Smooth muscle cell (in vitro differentiated cells): Measurements from ENCODE around the gene KAT5. TPM values are rescaled to one million over a fixed set of nuclear protein-coding genes. Genes with fewer than 3 reads are reported as not detected.

Experiments used
- DNase-seq: peaks from one replicate; lab custom pipeline; 2025; ENCODE audit not compliant: unreplicated experiment; lab: John Stamatoyannopoulos, UW
- H2AFZ ChIP-seq: fragments of 200-600 bp; sonication (generic); 2 replicates; pipeline ENCODE4 v1.6.0; 2016; ENCODE audit warnings: antibody characterized with exemption, low read depth, mild to moderate bottlenecking
- H3F3A ChIP-seq: fragments of 200-600 bp; sonication (generic); 2 replicates; pipeline ENCODE4 v1.6.0; 2017; ENCODE audit warnings: antibody characterized with exemption, low read depth
- H3K27ac ChIP-seq: fragments of 200-600 bp; sonication (generic); 2 replicates; pipeline ENCODE4 v1.5.1; 2016; ENCODE audit warnings: low read depth, mild to moderate bottlenecking
- H3K27me3 ChIP-seq: fragments of 200-600 bp; sonication (generic); 2 replicates; pipeline ENCODE4 v1.6.1; 2016; ENCODE audit warnings: low read depth, mild to moderate bottlenecking
- H3K36me3 ChIP-seq: fragments of 200-600 bp; sonication (generic); 2 replicates; pipeline ENCODE4 v1.5.1; 2016; ENCODE audit warnings: low read depth
- H3K4me1 ChIP-seq: fragments of 200-600 bp; sonication (generic); 2 replicates; pipeline ENCODE4 v1.5.1; 2016; ENCODE audit warnings: low read depth
- H3K4me2 ChIP-seq: fragments of 200-600 bp; sonication (generic); 2 replicates; pipeline ENCODE4 v1.6.0; 2016; ENCODE audit warnings: mild to moderate bottlenecking
- H3K4me3 ChIP-seq: fragments of 200-600 bp; sonication (generic); 2 replicates; pipeline ENCODE4 v1.5.1; 2016; ENCODE audit warnings: mild to moderate bottlenecking
- H3K79me2 ChIP-seq: fragments of 200-600 bp; sonication (generic); 2 replicates; pipeline ENCODE4 v1.6.0; 2016; ENCODE audit warnings: low read depth, mild to moderate bottlenecking
- H3K9ac ChIP-seq: fragments of 200-600 bp; sonication (generic); 2 replicates; pipeline ENCODE4 v1.6.0; 2016; ENCODE audit warnings: low read depth
- H3K9me3 ChIP-seq: fragments of 200-600 bp; sonication (generic); replicated peaks from 2 replicates; pipeline ENCODE4 v1.5.1; 2016; ENCODE audit warnings: low read depth
- H4K20me1 ChIP-seq: fragments of 200-600 bp; sonication (generic); 2 replicates; pipeline ENCODE4 v1.6.0; 2016; ENCODE audit warnings: low read depth
- WGBS: methylation state at CpG from one replicate; pipeline ENCODE4 v1.1.7; 2016; ENCODE audit warnings: low lambda C conversion rate; 5-methylcytosine and 5-hydroxymethylcytosine counted together
- polyA plus RNA-seq: library from polyadenylated mRNA; unstranded; fragments of >200 nt; fragmentation: Nextera tagmentation; extraction: Ambion mirVana; gene quantifications from 2 replicates; pipeline ENCODE4 v1.2.1, GENCODE V29; 2016
- total RNA-seq: library from RNA; depleted of rRNA; stranded (reverse); fragments of >200 nt; gene quantifications from 2 replicates; pipeline ENCODE4 v1.2.3, GENCODE V29; 2014
- TF ChIP-seq, protein P1 (sequence below): fragments of 200-600 bp; sonication (generic); IDR thresholded peaks from 2 replicates; pipeline ENCODE4 v1.5.1; 2017; ENCODE audit warnings: borderline replicate concordance, mild to moderate bottlenecking, antibody characterized with exemption; ENCODE audit not compliant: insufficient read depth, poor library complexity, severe bottlenecking

Gene KAT5
- total and polyA plus RNA-seq, 2 experiments from 2014 or later, result 37.0 to 38.8 TPM

DNA sequence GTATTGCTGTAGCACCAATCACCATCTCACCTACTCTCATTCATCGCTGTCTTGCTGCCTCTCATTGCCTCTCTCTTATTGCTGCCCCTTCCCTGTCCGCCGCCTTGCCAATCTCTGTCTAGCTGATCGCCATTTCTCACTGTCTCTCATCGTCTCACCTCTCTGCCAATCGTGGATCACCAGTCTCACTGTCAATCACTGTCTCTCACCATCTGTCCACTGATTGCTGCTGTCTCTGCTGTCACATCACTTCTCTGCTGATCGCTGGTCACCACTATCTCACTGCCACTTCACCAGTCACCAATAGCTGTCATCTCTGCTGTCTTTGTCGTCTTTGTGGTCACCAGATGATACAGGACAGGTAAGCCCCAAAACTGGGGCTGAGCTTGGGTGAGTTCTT lies 29.1 kb downstream of the KAT5 start:
- H3K4me1 ChIP-seq, result no peaks in the 10 kb centered on the region
- no peak overlapping the region for H3K9ac ChIP-seq
- no peaks in the 10 kb centered on the region for H3F3A ChIP-seq
- no peak overlapping the region for H2AFZ ChIP-seq
- WGBS, result 84% methylated on average over 8 of the region's 8 CpGs
- no peak overlapping the region for H3K4me3 ChIP-seq
- DNase-seq, result no peak
- H3K27ac ChIP-seq, result no peak overlapping the region
- H3K27me3 ChIP-seq, result no peaks in the 10 kb centered on the region
- no peak overlapping the region for H3K4me2 ChIP-seq
- H3K36me3 ChIP-seq, result no peaks in the 10 kb centered on the region
- H3K9me3 ChIP-seq, result no peaks in the 10 kb centered on the region
- TF ChIP-seq, protein P1, sequence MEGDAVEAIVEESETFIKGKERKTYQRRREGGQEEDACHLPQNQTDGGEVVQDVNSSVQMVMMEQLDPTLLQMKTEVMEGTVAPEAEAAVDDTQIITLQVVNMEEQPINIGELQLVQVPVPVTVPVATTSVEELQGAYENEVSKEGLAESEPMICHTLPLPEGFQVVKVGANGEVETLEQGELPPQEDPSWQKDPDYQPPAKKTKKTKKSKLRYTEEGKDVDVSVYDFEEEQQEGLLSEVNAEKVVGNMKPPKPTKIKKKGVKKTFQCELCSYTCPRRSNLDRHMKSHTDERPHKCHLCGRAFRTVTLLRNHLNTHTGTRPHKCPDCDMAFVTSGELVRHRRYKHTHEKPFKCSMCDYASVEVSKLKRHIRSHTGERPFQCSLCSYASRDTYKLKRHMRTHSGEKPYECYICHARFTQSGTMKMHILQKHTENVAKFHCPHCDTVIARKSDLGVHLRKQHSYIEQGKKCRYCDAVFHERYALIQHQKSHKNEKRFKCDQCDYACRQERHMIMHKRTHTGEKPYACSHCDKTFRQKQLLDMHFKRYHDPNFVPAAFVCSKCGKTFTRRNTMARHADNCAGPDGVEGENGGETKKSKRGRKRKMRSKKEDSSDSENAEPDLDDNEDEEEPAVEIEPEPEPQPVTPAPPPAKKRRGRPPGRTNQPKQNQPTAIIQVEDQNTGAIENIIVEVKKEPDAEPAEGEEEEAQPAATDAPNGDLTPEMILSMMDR, result no peak
- no peaks in the 10 kb centered on the region for H3K79me2 ChIP-seq
- no peaks in the 10 kb centered on the region for H4K20me1 ChIP-seq

DNA sequence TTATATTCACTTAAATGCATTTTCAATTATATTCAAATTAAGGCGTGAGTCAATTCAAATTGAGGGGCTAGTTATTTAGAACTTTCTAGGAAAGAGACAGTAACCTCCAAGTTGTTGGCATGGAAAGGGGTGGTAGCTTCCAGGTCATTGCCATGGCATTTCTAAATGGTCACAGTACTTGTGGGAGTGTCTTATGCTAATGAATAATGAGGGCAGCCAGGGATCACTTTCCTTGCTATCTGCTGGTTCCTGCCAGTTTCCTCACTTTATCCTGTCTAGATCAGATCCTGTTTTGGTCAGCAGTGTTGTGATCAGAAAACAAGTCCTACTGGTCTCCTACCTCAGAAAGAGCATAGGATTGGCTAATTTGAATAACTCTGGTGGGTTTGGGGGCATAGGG lies 30.3 kb downstream of the KAT5 start:
- no peaks in the 10 kb centered on the region for H3K79me2 ChIP-seq
- H3K27ac ChIP-seq, result no peak overlapping the region
- DNase-seq, result no peak
- no peaks in the 10 kb centered on the region for H3K9me3 ChIP-seq
- H3K27me3 ChIP-seq, result no peaks in the 10 kb centered on the region
- TF ChIP-seq, protein P1, result no peak
- H3F3A ChIP-seq, result no peaks in the 10 kb centered on the region
- no peak overlapping the region for H3K4me3 ChIP-seq
- no peaks in the 10 kb centered on the region for H3K4me1 ChIP-seq
- 95% methylated on average over 1 of the region's 1 CpG for WGBS
- H3K4me2 ChIP-seq, result no peak overlapping the region
- no peaks in the 10 kb centered on the region for H3K36me3 ChIP-seq
- H3K9ac ChIP-seq, result no peak overlapping the region
- no peak overlapping the region for H2AFZ ChIP-seq
- H4K20me1 ChIP-seq, result no peaks in the 10 kb centered on the region

DNA sequence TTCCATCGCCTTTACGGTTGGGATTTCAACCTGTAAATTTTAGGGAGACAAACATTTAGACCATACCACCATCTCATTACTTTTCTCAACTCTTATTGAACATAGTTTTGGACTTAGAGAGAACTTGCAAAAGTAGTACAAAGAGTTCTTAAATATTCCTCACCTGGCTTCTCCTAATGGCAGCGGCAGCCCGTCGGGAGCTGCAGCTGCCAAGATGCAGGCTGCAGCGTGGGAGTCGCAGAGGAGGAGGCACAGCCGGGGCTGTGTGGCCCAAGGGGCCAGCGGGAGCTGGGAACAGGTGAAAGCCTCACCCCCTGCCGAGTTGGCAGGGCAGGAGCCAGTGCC lies 31.6 kb downstream of the KAT5 start:
- Histone ChIP-seq H3K9me3 (no peaks in the 10 kb centered on the region), H3K27me3 (peaks cover 2% of the 10 kb centered on the region), H3K9ac (no peak overlapping the region), H3F3A (no peaks in the 10 kb centered on the region), H3K27ac (no peak overlapping the region), H3K36me3 (no peaks in the 10 kb centered on the region), H4K20me1 (no peaks in the 10 kb centered on the region), H3K4me2 (no peak overlapping the region), H3K4me3 (no peak overlapping the region), H2AFZ (no peak overlapping the region), H3K79me2 (no peaks in the 10 kb centered on the region), H3K4me1 (no peaks in the 10 kb centered on the region)
- TF ChIP-seq, protein P1, result no peak
- WGBS, result 78% methylated on average over 10 of the region's 10 CpGs
- no peak for DNase-seq

DNA sequence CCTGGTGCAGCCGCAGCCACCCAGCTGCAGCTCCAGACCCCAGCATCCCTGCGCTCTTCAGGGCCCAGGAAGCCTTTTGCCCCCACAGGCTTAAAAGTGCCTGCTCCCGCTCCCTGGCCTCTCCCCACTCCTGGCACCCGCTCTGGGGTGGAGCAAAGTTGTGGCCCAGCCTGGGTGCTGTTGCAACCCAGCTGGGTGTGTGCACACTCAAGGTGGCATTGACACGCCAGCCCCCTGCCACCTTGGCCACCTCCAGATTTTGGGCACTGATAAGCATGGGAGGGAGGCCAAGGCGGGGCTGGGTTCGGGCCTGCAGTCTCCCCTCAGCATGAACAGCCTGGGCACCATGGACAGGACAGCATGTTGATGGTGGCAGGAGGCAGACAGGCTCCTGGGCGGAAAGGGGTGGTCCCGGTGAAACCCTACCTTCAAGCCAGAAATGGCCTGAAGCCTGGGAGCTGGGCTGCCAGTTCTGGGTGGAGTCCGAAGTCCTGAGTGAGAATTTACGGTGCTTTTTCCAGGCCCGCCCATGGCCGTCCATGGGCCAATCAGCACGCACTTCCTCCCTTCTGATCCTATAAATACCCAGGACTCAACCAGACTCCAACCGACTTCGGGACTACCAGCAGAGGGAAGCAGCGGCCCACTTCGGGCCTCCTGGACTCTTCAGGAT lies 32.1 kb downstream of the KAT5 start:
- Histone ChIP-seq H3K27me3 (peaks cover 7% of the 10 kb centered on the region), H3K9ac (no peak overlapping the region), H3F3A (no peaks in the 10 kb centered on the region), H3K36me3 (no peaks in the 10 kb centered on the region), H2AFZ (no peak overlapping the region), H3K4me1 (no peaks in the 10 kb centered on the region), H3K9me3 (no peaks in the 10 kb centered on the region), H3K4me3 (no peak overlapping the region), H3K27ac (no peak overlapping the region), H3K79me2 (no peaks in the 10 kb centered on the region), H4K20me1 (no peaks in the 10 kb centered on the region), H3K4me2 (no peak overlapping the region)
- WGBS, result 82% methylated on average over 18 of the region's 18 CpGs
- DNase-seq, result no peak
- TF ChIP-seq, protein P1, result peak; percentile 25
